Stimulated activated naive CD8-positive, alpha-beta T cell treated with anti-CD3 and anti-CD28 coated beads, Interleukin-15, amount 100 ng/mL, for 72 hours (primary cell): ENCODE results near the gene DNAI1.

Experiments
- ATAC-seq: fragments of 150-1000 bp; cut with Tn5 transposase; 2 replicates; pipeline ENCODE4 v1.10.0; 2021; ENCODE audit warnings: mild to moderate bottlenecking, moderate library complexity
- DNase-seq, 2 donors: peaks; one replicate each; pipeline ENCODE4 v3.0.0; 2021 to 2022
- H3K27ac Mint-ChIP-seq, 2 donors: one replicate each; pipeline ENCODE4 v1.8.0; 2022; ENCODE audit warnings: mild to moderate bottlenecking in 2 of 2, mixed read lengths in 2 of 2, moderate library complexity in 2 of 2
- H3K27me3 Mint-ChIP-seq: one replicate; pipeline ENCODE4 v1.8.0; 2022; ENCODE audit warnings: mixed read lengths
- H3K4me1 Mint-ChIP-seq: one replicate; pipeline ENCODE4 v1.8.0; 2022; ENCODE audit warnings: mild to moderate bottlenecking, mixed read lengths
- H3K4me3 Mint-ChIP-seq, 2 donors: one replicate each; pipeline ENCODE4 v1.8.0; 2022; ENCODE audit warnings: mild to moderate bottlenecking in 2 of 2, mixed read lengths in 2 of 2, moderate library complexity in 1 of 2
- H3K9me3 Mint-ChIP-seq, 2 donors: one replicate each; pipeline ENCODE4 v1.8.0; 2022; ENCODE audit warnings: mixed read lengths in 2 of 2

The DNAI1 gene

DNA sequence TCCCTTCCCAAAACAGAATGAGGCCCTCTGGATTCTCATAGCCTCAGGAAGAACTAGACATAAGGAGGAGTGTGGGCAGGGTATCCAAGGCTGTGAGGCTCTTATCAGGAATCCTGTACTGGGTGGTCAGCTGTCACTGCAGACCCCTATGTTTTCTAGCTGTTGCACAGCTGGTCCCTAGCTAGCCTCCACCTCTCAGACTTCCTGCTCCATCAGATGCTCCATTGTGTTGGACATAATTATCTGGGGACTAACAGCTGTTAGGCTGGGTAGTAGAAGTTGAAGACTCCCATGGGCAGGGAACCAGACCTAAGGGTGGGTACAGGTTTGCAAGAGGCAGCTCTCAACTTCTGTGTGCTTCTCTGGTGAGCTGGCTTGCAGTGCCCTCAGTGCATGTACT lies 18.6 kb upstream of the DNAI1 start:
- DNase-seq (no peak), ATAC-seq (no peak)
- H3K27ac Mint-ChIP-seq, result no peak overlapping the region
- H3K27me3 Mint-ChIP-seq, result no peaks in the 10 kb centered on the region
- H3K9me3 Mint-ChIP-seq, result no peaks in the 10 kb centered on the region
- H3K4me3 Mint-ChIP-seq, result no peak overlapping the region
- H3K4me1 Mint-ChIP-seq, result peaks cover 9% of the 10 kb centered on the region

DNA sequence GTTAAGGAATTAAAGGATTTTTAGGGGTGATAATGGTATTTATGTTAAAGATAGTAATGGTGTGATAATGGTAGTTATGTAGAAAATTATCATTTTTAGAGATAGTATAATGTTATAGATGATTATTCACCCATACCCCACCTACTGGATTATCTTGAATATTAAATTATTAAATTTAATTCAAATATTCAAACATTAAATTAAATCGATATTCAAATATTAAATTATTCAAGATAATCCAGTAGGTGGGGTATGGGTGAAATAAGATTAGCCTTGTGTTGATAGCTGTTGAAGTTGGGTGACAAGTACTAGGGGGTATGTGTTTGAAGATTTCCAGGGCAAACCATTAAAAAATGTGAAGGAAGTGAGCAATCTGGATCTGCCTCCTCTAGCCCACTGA lies 15.8 kb upstream of the DNAI1 start:
- Mint-ChIP-seq H3K27ac (no peak overlapping the region), H3K27me3 (no peaks in the 10 kb centered on the region), H3K4me1 (peaks cover 9% of the 10 kb centered on the region), H3K9me3 (no peaks in the 10 kb centered on the region), H3K4me3 (no peak overlapping the region)
- DNase-seq, result no peak
- no peak for ATAC-seq

DNA sequence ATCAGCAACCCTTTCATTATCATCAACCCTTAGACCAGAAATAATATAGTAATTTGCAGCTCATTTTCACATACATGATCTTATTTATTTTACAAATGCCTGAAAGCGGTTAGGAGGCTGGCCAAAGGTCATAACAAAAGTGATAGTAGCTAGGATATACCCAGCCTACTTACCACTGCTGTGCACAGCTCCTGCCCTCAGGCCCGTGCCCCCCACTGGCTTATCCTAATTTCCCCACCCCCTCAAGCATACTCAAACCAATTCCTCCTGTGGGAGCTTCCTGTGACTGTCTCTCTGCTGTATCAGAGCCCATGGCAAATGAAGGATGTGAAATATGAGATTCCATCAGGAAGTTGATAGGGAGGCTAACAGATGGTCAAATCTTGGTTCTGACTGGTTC lies 15.1 kb upstream of the DNAI1 start:
- peaks cover 9% of the 10 kb centered on the region for H3K4me1 Mint-ChIP-seq
- H3K4me3 Mint-ChIP-seq, result no peak overlapping the region
- H3K9me3 Mint-ChIP-seq, result no peaks in the 10 kb centered on the region
- DNase-seq, result no peak
- H3K27me3 Mint-ChIP-seq, result no peaks in the 10 kb centered on the region
- no peak overlapping the region for H3K27ac Mint-ChIP-seq
- ATAC-seq, result no peak

DNA sequence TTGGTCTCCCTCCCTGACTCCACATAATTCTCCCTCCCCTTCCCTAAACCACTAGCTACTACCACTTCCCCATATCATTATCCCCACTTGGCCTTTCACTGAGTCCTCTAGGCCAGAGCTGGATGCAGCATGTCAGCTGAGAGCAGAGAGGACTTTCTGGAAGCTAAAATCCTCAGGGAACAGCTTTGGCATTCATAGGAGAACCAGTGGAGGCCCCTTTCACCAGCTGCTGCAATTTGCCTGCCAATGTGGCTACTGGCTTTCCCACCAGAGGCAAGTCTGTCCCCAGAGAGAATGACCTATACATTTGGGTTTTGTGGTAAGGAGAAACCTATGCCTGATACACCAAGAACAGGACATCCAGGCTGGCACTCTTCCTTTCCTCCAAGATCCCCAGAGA lies 14.6 kb upstream of the DNAI1 start:
- H3K27ac Mint-ChIP-seq, result no peak overlapping the region

DNA sequence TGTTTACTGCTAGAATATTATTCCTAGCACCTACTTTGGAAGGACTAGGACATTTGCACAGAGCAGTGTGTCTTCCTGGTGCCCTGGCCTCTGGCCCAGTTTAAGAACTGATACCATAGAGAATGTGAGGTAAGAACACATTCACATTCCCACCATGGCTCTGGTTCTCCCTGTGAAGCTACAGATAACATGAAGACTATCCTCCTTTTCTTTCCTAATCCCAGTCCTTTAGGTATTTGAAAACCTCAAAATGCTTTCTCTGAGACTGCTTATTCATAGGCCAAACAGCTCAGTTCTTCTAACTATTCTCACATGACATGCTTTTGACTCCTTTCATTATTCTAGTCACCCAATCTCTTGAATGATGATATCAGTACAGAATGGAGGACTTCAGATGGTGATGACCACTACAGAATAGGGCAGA lies 12.1 kb upstream of the DNAI1 start:
- ATAC-seq (no peak), DNase-seq (no peak)
- Mint-ChIP-seq H3K27ac (no peak overlapping the region), H3K27me3 (no peaks in the 10 kb centered on the region), H3K4me3 (no peak overlapping the region), H3K9me3 (no peaks in the 10 kb centered on the region), H3K4me1 (peaks cover 7% of the 10 kb centered on the region)

More for the DNA sequence above, 14.6 kb upstream of the DNAI1 start:
- Mint-ChIP-seq H3K27me3 (no peaks in the 10 kb centered on the region), H3K4me3 (no peak overlapping the region), H3K4me1 (peaks cover 9% of the 10 kb centered on the region), H3K9me3 (no peaks in the 10 kb centered on the region)
- no peak for ATAC-seq
- no peak for DNase-seq

DNA sequence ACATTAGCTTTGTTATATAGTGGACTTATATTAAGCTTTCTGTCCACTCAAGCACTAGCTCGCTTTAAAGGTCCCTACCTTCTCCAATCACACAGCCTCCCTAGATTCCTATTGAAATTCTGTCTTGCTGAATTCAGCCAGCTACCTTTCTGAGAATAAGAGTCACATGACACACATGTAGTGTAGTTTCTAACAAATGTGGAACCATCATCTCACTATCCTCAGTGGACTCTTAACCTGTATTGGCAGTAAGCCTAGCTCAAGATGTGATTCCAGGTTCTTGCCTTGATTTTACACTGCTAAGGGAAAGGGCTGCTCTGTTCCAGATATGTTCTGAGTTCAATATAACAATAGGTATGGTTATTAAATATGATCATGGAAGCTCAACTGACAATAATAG lies 11.7 kb upstream of the DNAI1 start:
- ATAC-seq, result no peak
- H3K9me3 Mint-ChIP-seq, result no peaks in the 10 kb centered on the region
- no peak for DNase-seq
- H3K27ac Mint-ChIP-seq, result no peak overlapping the region
- H3K27me3 Mint-ChIP-seq, result no peaks in the 10 kb centered on the region
- H3K4me3 Mint-ChIP-seq, result no peak overlapping the region
- peaks cover 10% of the 10 kb centered on the region for H3K4me1 Mint-ChIP-seq

DNA sequence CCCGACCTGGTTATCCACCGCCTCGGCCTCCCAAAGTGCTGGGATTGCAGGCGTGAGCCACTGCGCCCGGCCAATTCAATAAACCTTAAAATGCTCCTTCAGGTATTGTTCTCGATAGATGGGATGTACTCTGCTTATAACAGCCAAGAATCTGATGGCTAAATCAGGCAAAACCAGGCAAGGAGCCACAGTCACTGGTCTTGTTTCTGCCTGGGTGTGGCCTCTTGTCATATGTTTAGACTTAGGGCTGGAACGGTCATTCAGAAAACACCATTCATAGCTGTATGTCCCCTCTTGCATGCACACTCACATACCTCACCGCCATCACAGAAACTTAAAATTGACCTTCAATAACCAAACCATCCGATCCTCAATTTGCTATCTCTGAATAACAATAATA lies 8.0 kb upstream of the DNAI1 start:
- H3K4me3 Mint-ChIP-seq, result no peak overlapping the region
- H3K9me3 Mint-ChIP-seq, result no peaks in the 10 kb centered on the region

DNA sequence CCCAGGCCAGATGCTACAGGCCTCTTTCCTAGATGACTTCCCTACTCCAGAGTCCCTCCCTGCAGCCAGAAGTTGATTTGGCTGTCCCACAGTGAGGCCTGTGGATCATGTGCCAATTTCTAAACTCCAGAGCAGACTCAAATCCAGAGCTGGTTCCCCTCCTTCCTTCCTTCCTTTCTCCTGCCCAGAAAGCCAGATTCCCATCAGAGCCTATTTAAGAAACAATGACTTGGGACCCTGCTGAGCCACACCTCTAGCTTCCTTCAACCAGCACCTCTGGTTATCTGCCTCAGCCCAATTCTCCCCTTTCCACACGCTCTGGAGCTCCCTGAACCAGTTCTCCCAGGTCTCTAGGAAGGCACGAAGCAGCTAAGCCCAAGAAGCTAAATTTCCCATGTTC lies 7.5 kb upstream of the DNAI1 start:
- H3K4me1 Mint-ChIP-seq, result peaks cover 42% of the 10 kb centered on the region
- ATAC-seq (no peak), DNase-seq (no peak)
- no peaks in the 10 kb centered on the region for H3K9me3 Mint-ChIP-seq
- no peaks in the 10 kb centered on the region for H3K27me3 Mint-ChIP-seq
- H3K27ac Mint-ChIP-seq, result peak overlapping the region; percentile 2 to 48
- H3K4me3 Mint-ChIP-seq, result no peak overlapping the region

More for the DNA sequence above, 8.0 kb upstream of the DNAI1 start:
- DNase-seq (no peak), ATAC-seq (no peak)
- peaks cover 40% of the 10 kb centered on the region for H3K4me1 Mint-ChIP-seq
- H3K27me3 Mint-ChIP-seq, result no peaks in the 10 kb centered on the region
- no peak overlapping the region for H3K27ac Mint-ChIP-seq

DNA sequence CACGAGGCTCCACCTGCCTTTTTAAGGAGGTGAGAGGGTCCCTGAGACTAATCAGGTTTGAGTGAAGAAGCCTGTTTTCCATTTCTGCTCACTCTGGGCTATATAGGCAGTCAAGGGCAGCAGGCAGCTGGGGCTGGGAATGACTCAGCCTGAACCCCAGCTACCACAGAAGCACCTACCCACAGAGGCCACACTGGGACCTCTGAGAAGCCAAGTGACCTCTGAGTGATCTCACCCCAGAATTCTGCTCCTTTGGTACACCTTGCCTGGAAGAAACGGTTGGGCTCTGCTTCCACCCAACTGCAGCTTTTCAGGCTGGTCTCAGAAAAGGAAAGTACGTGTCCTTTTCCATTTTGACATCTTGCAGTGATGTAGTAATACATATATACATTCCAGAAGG lies 7.1 kb upstream of the DNAI1 start:
- H3K9me3 Mint-ChIP-seq, result no peaks in the 10 kb centered on the region
- H3K4me3 Mint-ChIP-seq, result no peak overlapping the region
- no peaks in the 10 kb centered on the region for H3K27me3 Mint-ChIP-seq
- H3K4me1 Mint-ChIP-seq, result peaks cover 46% of the 10 kb centered on the region
- no peak overlapping the region for H3K27ac Mint-ChIP-seq
- ATAC-seq (peak; percentile 93), DNase-seq (peak in 1 of 2 donors; percentile 49)

DNA sequence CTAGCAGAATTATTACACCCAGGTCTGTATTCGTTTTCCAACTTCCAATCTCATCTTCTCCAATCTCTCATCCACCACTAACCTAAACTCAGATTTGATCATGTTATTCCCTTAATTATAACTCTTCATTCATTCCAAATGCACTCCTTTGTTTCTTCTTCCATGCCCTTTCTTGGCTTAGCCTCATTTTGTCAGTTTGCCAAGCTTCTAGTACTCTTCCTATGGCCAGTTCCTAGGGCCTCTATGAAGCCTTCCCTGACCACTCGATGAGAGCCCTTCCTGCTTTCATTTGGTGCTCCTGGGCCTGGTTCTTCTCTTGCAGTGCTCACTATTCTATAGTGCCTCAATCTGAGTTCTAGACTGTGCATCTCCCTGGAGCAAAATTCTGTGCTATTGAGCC lies 6.0 kb upstream of the DNAI1 start:
- Mint-ChIP-seq H3K27ac (no peak overlapping the region), H3K27me3 (no peaks in the 10 kb centered on the region), H3K4me1 (peaks cover 56% of the 10 kb centered on the region), H3K9me3 (no peaks in the 10 kb centered on the region), H3K4me3 (no peak overlapping the region)
- ATAC-seq, result no peak
- DNase-seq, result no peak

DNA sequence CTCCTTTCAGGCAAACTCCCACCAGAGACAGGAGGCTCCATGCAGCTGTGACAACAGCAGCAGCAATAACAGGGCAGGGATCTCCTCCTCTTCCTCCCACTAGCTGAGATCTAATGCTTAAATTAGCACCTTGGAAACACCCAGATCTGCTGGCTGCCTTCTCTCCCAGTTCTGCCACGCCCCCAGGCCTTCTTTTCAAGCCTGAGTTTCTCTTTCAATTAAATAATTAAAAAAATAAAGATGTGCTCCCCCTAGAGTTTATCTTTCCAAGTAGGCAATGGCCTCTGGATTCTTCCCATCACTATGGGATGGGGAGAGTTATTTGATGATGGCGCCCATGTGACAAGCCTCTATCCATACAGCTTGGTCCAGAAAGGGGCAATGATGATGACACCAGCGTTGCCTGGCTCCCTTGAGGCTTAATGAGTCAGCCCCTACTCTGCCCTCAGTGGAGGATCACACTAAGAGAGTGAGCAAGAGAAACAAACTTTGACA lies 4.0 kb upstream of the DNAI1 start:
- Mint-ChIP-seq H3K4me1 (peaks cover 72% of the 10 kb centered on the region), H3K27ac (no peak overlapping the region), H3K27me3 (peaks cover 4% of the 10 kb centered on the region), H3K4me3 (no peak overlapping the region), H3K9me3 (no peaks in the 10 kb centered on the region)
- peak in 1 of 2 donors; percentile 32 for DNase-seq
- ATAC-seq, result peak; percentile 42

DNA sequence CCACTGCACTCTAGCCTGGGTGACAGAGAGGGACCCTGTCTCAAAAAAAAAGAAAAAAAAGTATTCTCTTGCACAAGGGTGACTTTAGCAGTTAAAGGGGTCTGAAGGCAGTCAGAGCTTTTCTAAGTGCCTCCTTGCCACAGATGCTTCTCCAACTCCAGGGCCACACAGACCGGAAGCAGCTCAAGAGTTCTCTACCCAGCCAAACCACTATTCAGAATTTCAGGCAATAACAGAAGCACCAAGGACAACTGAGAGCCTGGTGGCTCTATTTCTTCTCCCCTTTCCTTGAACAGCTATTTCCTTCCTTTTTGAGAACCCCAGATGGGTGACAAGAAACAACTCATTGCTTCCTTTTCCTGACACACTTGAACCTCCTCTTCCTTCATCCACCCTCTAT lies 2.5 kb upstream of the DNAI1 start:
- Mint-ChIP-seq H3K4me3 (no peak overlapping the region), H3K27me3 (peaks cover 11% of the 10 kb centered on the region), H3K27ac (no peak overlapping the region), H3K4me1 (peaks cover 75% of the 10 kb centered on the region), H3K9me3 (no peaks in the 10 kb centered on the region)
- DNase-seq (no peak), ATAC-seq (no peak)

DNA sequence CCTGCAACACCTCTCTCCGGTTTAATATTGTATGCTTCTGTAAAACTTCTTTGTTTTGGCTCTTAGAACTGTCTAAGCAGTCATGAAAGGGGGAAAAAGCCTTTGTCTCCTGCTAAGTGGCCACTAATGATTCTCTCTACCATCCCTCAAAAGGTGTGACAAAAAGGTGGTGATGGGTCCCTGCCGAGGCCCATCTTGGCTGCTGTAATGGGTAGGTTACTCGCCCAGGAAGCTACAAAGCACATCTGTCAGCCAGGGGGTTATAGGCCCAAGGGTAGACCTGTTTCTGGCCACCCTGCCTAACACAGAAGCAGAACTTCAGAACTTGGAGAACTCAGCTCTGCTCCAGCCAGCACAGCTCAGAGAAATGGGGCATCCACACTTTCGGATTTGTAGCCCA lies 1.9 kb upstream of the DNAI1 start:
- ATAC-seq (no peak), DNase-seq (no peak)
- H3K4me3 Mint-ChIP-seq, result peak overlapping the region; percentile 88 to 91
- H3K27ac Mint-ChIP-seq, result no peak overlapping the region
- H3K4me1 Mint-ChIP-seq, result peaks cover 69% of the 10 kb centered on the region
- peaks cover 11% of the 10 kb centered on the region for H3K27me3 Mint-ChIP-seq
- no peaks in the 10 kb centered on the region for H3K9me3 Mint-ChIP-seq

DNA sequence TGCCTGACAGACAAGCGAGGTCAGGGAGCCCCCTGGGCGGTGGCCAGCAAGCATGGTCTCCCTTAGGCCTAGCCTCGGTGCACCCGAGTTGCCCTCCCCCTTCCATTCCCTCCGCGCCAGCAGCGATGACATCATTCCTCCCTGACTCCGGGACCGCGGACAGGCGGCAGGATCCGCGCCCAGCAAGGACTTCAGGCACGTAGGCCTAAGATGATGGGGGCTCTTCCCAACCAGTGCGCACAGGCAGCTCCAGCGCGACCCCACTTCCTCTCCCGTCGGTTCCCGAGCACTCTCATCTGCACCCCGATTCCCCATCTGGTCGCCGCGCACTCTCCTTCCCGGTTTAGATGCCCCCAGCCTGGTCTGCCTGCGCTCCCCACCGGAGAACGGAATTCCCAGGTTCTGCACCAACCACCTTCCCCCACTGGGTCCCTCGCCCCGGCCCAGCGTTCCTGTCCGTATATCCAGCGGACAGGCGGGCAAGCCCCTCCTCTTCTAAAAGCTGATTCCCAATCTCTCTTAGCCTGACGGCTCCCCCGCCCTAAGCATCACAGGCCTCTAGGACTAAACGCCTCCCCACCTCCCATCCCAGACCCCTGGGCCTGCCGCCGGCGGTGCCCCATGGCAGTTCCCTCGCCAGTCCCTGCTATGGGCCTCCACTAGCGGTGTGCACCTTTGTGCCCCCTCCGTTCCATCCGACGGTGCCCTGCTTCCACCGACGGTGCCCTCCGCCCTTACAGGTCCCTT lies 1.2 kb upstream of the DNAI1 start:
- Mint-ChIP-seq H3K27me3 (peaks cover 11% of the 10 kb centered on the region), H3K27ac (peak overlapping the region; percentile 65 to 94), H3K4me1 (peaks cover 65% of the 10 kb centered on the region), H3K4me3 (peak overlapping the region; percentile 88 to 91), H3K9me3 (no peaks in the 10 kb centered on the region)
- ATAC-seq, result peak; percentile 32
- DNase-seq, result peak; percentile 38 to 44

DNA sequence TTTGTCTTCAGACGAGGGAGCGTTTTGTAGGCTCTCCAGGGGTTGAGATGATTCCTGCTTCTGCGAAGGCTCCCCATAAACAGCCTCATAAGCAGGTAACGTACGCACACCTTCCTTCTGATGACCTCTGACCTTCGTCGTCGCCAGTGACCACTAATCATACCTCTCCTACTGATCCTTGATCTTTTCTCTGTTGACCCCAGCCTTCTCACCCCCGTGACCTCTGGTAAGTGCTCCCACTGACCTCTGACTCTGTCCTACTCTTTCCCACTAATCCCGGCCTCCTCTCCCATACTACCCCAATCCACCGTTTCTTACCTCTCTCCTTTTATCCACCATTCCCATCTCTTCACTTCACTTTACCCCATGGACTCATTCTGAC lies 345 bp downstream of the DNAI1 start:
- ATAC-seq, result no peak
- no peak overlapping the region for H3K27ac Mint-ChIP-seq
- no peaks in the 10 kb centered on the region for H3K9me3 Mint-ChIP-seq

DNA sequence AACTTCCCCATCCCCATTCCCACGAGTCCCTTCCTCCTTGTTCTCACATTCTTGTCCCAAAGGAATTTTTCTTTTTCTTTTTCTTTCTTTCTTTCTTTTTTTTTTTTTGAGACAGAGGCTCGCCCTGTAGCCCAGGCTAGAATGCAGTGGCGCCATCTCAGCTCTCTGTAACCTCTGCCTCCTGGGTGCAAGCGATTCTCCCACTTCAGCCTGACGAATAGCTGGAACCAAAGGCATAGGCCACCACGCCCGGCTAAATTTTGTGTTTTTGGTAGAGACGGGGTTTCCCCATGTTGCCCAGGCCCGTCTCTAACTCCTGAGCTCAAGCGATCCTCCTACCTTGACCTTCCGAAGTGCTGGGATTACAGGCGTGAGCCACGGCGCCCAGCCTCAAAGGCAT lies 751 bp downstream of the DNAI1 start:
- Mint-ChIP-seq H3K9me3 (no peaks in the 10 kb centered on the region), H3K4me1 (peaks cover 50% of the 10 kb centered on the region), H3K4me3 (peak overlapping the region; percentile 88 to 91), H3K27ac (no peak overlapping the region), H3K27me3 (peaks cover 11% of the 10 kb centered on the region)
- DNase-seq, result no peak
- no peak for ATAC-seq

More for the DNA sequence above, 345 bp downstream of the DNAI1 start:
- DNase-seq, result no peak
- H3K4me3 Mint-ChIP-seq, result peak overlapping the region; percentile 88 to 91
- peaks cover 54% of the 10 kb centered on the region for H3K4me1 Mint-ChIP-seq
- H3K27me3 Mint-ChIP-seq, result peaks cover 11% of the 10 kb centered on the region

DNA sequence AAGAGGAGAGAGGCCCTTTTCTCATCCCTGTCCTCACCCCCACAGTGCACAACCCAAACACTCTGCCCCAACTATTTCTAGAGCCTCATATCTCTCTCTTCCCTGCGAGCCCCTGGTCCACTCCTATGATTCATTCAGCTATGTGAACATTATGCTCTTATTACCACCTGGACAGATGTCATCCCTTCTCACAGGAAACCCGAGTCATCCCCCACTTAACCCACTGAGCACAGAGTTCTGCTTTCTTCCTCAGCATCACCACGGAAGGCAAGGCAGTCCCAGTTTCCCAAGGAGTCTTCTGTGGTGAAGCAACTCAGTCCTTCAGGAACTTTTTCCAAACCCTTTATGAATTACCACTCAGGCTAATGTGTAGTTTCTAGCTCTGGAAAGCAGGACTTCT lies 1.3 kb downstream of the DNAI1 start:
- DNase-seq (no peak), ATAC-seq (no peak)
- Mint-ChIP-seq H3K27ac (no peak overlapping the region), H3K4me1 (peaks cover 44% of the 10 kb centered on the region), H3K9me3 (no peaks in the 10 kb centered on the region), H3K27me3 (peaks cover 11% of the 10 kb centered on the region), H3K4me3 (no peak overlapping the region)
